Naive thymus-derived CD8-positive, alpha-beta T cell (primary cell): ENCODE data around the gene HCN4. TPM values are rescaled to one million over a fixed set of nuclear protein-coding genes. Genes with fewer than 3 reads are reported as not detected.
A peak's percentile ranks its signal among the peaks of the same experiment; 100 is the strongest.

Experiments used
- ATAC-seq, 2 donors: fragments of 150-1000 bp; cut with Tn5 transposase in 1 of 2; sonication (Bioruptor Pico), chemical (Tn5 transposase) in 1 of 2; 1 replicate in 1 of 2; 2 replicates in 1 of 2; pipeline ENCODE4 v1.10.0; 2021; ENCODE audit warnings: mild to moderate bottlenecking in 2 of 2, moderate library complexity in 2 of 2
- POLR2A ChIA-PET: fragments of 350-600 bp; sonication (Branson Sonifier 250); formaldehyde crosslinking; loops from one replicate; lab custom pipeline; 2021; ENCODE audit warnings: antibody characterized with exemption; lab: Charles Lee
- DNase-seq, 10 donors: peaks; one replicate each; pipeline versions ENCODE4 v3.0.0 to v3.0.0-alpha.2; 2020 to 2022
- H3K27ac Mint-ChIP-seq, 10 donors: one replicate each; pipeline ENCODE4 v1.8.0; 2020 to 2022; ENCODE audit warnings: mild to moderate bottlenecking in 10 of 10, mixed read lengths in 10 of 10, moderate library complexity in 4 of 10, inconsistent platforms in 1 of 10
- H3K27me3 Mint-ChIP-seq, 5 donors: one replicate each; pipeline ENCODE4 v1.8.0; 2021 to 2022; ENCODE audit warnings: mixed read lengths in 5 of 5
- H3K36me3 Mint-ChIP-seq, 3 donors: one replicate each; pipeline ENCODE4 v1.8.0; 2020 to 2022; ENCODE audit warnings: mixed read lengths in 3 of 3, mild to moderate bottlenecking in 2 of 3, inconsistent platforms in 1 of 3
- H3K4me1 Mint-ChIP-seq, 4 donors: one replicate each; pipeline ENCODE4 v1.8.0; 2021 to 2022; ENCODE audit warnings: mixed read lengths in 4 of 4
- H3K4me3 Mint-ChIP-seq, 10 donors: one replicate each; pipeline ENCODE4 v1.8.0; 2020 to 2022; ENCODE audit warnings: mild to moderate bottlenecking in 10 of 10, mixed read lengths in 10 of 10, moderate library complexity in 6 of 10, inconsistent platforms in 1 of 10
- H3K9me3 Mint-ChIP-seq, 9 donors: one replicate each; pipeline ENCODE4 v1.8.0; 2020 to 2022; ENCODE audit warnings: mixed read lengths in 9 of 9, mild to moderate bottlenecking in 3 of 9, inconsistent platforms in 1 of 9, moderate library complexity in 1 of 9
- polyA plus RNA-seq, 3 donors: library from polyadenylated mRNA; unstranded; fragments of 300-500 nt; fragmentation: Illumina TruSeq; gene quantifications; one replicate each; pipeline ENCODE4 v1.2.3, GENCODE V29; 2021
- total RNA-seq, 8 experiments: library from RNA in 2 of 8; stranded (reverse) in 2 of 8; gene quantifications; one replicate each; pipeline ENCODE4 v1.2.3 and lab custom pipeline; 2021 to 2026

HCN4 gene
- total and polyA plus RNA-seq, 5 experiments from 2014 or later = not detected

- H3K27ac Mint-ChIP-seq = no peak overlapping the region
- no peaks in the 10 kb centered on the region for H3K9me3 Mint-ChIP-seq
- no peak for ATAC-seq
- peak in 1 of 10 donors; percentile 60 for DNase-seq
- peaks cover 2 to 40% (median 20%) of the 10 kb centered on the region in 5 donors for H3K27me3 Mint-ChIP-seq
- POLR2A ChIA-PET = no interaction called here
- H3K36me3 Mint-ChIP-seq = no peaks in the 10 kb centered on the region
- H3K4me3 Mint-ChIP-seq = no peak overlapping the region
- H3K4me1 Mint-ChIP-seq = peaks cover 0 to 7% (median 3%) of the 10 kb centered on the region in 4 donors
Observed at GRCh38 chr15:73325191-73325861, 43.4 kb downstream of the HCN4 start.

- no peak overlapping the region for H3K4me3 Mint-ChIP-seq
- H3K27ac Mint-ChIP-seq = no peak overlapping the region
- peak in 1 of 10 donors; percentile 44 for DNase-seq
- H3K4me1 Mint-ChIP-seq = peaks cover 0 to 7% (median 3%) of the 10 kb centered on the region in 4 donors
- no peaks in the 10 kb centered on the region for H3K9me3 Mint-ChIP-seq
- peaks cover 2 to 44% (median 18%) of the 10 kb centered on the region in 5 donors for H3K27me3 Mint-ChIP-seq
- no peaks in the 10 kb centered on the region for H3K36me3 Mint-ChIP-seq
- POLR2A ChIA-PET = no interaction called here
- ATAC-seq = no peak
Observed at GRCh38 chr15:73324496-73325170, 44.1 kb downstream of the HCN4 start.

- no peak for ATAC-seq
- Mint-ChIP-seq H3K4me1 (peaks cover 0 to 9% (median 5%) of the 10 kb centered on the region in 4 donors), H3K27me3 (peaks cover 4 to 47% (median 23%) of the 10 kb centered on the region in 5 donors), H3K36me3 (no peaks in the 10 kb centered on the region), H3K4me3 (no peak overlapping the region), H3K9me3 (no peaks in the 10 kb centered on the region), H3K27ac (no peak overlapping the region)
- peak in 1 of 10 donors; percentile 30 for DNase-seq
- POLR2A ChIA-PET = no interaction called here
Observed at GRCh38 chr15:73323956-73324355, 44.8 kb downstream of the HCN4 start.

- Mint-ChIP-seq H3K27ac (no peak overlapping the region), H3K4me1 (peaks cover 0 to 8% (median 5%) of the 10 kb centered on the region in 4 donors), H3K9me3 (no peaks in the 10 kb centered on the region), H3K36me3 (no peaks in the 10 kb centered on the region), H3K4me3 (no peak overlapping the region), H3K27me3 (peaks cover 4 to 42% (median 23%) of the 10 kb centered on the region in 5 donors)
- POLR2A ChIA-PET = no interaction called here
- DNase-seq (peak in 1 of 10 donors; percentile 51), ATAC-seq (no peak)
Observed at GRCh38 chr15:73323374-73323955, 45.3 kb downstream of the HCN4 start.

- ATAC-seq (no peak), DNase-seq (peak in 1 of 10 donors; percentile 59)
- H3K27ac Mint-ChIP-seq = no peak overlapping the region
- no peaks in the 10 kb centered on the region for H3K9me3 Mint-ChIP-seq
- POLR2A ChIA-PET = no interaction called here
- H3K36me3 Mint-ChIP-seq = no peaks in the 10 kb centered on the region
- peaks cover under 1 to 7% (median 4%) of the 10 kb centered on the region in 4 donors for H3K4me1 Mint-ChIP-seq
- H3K27me3 Mint-ChIP-seq = peaks cover 4 to 38% (median 22%) of the 10 kb centered on the region in 5 donors
- H3K4me3 Mint-ChIP-seq = no peak overlapping the region
Observed at GRCh38 chr15:73322665-73323373, 45.9 kb downstream of the HCN4 start.

GRCh38 chr15:73321496-73322450, 47.0 kb downstream of the HCN4 start:
- Mint-ChIP-seq H3K4me1 (peaks cover 2 to 7% (median 6%) of the 10 kb centered on the region in 4 donors), H3K27ac (no peak overlapping the region), H3K4me3 (no peak overlapping the region), H3K9me3 (no peaks in the 10 kb centered on the region), H3K36me3 (no peaks in the 10 kb centered on the region), H3K27me3 (peaks cover 9 to 43% (median 27%) of the 10 kb centered on the region in 5 donors)
- DNase-seq = peak in 1 of 10 donors; percentile 24
- POLR2A ChIA-PET = no interaction called here
- no peak for ATAC-seq

- Mint-ChIP-seq H3K36me3 (no peaks in the 10 kb centered on the region), H3K4me3 (no peak overlapping the region), H3K27me3 (peaks cover 9 to 43% (median 25%) of the 10 kb centered on the region in 5 donors), H3K27ac (peak overlapping the region in 1 of 10 donors; percentile 21), H3K9me3 (no peaks in the 10 kb centered on the region), H3K4me1 (peaks cover 2 to 7% (median 5%) of the 10 kb centered on the region in 4 donors)
- DNase-seq = no peak
- ATAC-seq = no peak
- POLR2A ChIA-PET = no interaction called here
Observed at GRCh38 chr15:73320619-73321180, 48.1 kb downstream of the HCN4 start.

GRCh38 chr15:73319460-73320245, 49.1 kb downstream of the HCN4 start:
- DNase-seq = no peak
- Mint-ChIP-seq H3K27ac (no peak overlapping the region), H3K4me1 (peaks cover 0 to 4% (median 3%) of the 10 kb centered on the region in 4 donors), H3K9me3 (no peaks in the 10 kb centered on the region), H3K27me3 (peaks cover 12 to 50% (median 23%) of the 10 kb centered on the region in 5 donors), H3K36me3 (no peaks in the 10 kb centered on the region), H3K4me3 (peak overlapping the region in 1 of 10 donors; percentile 42)
- POLR2A ChIA-PET = no interaction called here
- no peak for ATAC-seq

- Mint-ChIP-seq H3K27me3 (peaks cover 16 to 55% (median 24%) of the 10 kb centered on the region in 5 donors), H3K4me3 (no peak overlapping the region), H3K9me3 (no peaks in the 10 kb centered on the region), H3K4me1 (peaks cover 0 to 4% (median 3%) of the 10 kb centered on the region in 4 donors), H3K36me3 (no peaks in the 10 kb centered on the region), H3K27ac (no peak overlapping the region)
- POLR2A ChIA-PET = no interaction called here
- ATAC-seq (no peak), DNase-seq (no peak)
Observed at GRCh38 chr15:73318463-73319351, 50.1 kb downstream of the HCN4 start.
